GM21367 (cell line): Measurements from ENCODE around the gene ROR2.

Source experiments
- ATAC-seq: cut with Tn5 transposase; IDR thresholded peaks from one replicate; pipeline ENCODE4 v1.9.1; 2021; ENCODE audit not compliant: unreplicated experiment

ROR2 gene

DNA sequence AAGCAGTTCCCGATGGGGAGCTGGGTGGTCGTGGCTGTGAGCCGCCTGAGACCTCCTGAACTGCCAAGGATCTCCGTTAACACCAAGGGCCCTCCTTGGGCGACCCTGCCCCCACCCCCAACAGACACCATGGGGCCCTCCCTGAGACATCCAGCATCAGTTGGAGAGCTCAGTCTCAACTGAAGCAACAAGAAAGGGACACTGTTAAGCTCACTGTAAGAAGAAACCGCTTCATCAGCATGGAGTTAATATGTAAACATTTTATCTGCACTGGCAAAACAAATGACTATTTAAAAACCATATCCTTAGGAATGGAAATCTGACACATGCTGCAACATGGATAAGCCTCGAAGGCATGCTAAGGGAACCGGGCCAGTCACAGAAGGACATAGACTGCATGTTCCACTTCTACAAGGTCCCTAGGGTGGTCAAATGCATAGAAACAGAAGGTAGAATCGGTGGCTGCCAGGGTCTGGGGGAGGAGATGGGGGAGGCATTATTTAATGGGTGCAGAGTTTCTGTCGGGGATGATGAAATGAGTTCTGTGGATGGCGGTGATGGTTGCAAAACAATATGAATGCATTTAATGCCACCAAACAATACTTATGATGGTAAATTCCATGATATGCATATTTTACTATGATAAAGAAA lies 47.4 kb downstream of the ROR2 start:
- no peak for ATAC-seq

DNA sequence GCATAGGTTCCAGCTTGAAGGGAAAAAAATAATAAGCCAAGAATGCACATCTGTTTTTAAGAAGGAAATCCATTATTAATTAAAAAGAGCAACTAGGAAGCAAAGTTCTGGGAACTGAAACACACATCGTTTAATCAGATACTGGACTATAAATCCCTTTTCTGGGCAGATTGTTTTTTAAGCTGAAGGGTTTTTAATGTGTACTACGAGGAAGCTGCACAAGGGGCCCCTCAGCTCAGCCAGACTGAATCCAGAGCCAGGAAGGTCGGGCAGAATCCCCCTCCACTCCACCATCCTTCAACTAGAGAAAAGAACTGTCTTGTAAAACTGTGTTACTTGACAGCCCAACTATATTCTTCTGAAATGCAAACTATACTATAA lies 49.2 kb downstream of the ROR2 start:
- ATAC-seq: no peak

DNA sequence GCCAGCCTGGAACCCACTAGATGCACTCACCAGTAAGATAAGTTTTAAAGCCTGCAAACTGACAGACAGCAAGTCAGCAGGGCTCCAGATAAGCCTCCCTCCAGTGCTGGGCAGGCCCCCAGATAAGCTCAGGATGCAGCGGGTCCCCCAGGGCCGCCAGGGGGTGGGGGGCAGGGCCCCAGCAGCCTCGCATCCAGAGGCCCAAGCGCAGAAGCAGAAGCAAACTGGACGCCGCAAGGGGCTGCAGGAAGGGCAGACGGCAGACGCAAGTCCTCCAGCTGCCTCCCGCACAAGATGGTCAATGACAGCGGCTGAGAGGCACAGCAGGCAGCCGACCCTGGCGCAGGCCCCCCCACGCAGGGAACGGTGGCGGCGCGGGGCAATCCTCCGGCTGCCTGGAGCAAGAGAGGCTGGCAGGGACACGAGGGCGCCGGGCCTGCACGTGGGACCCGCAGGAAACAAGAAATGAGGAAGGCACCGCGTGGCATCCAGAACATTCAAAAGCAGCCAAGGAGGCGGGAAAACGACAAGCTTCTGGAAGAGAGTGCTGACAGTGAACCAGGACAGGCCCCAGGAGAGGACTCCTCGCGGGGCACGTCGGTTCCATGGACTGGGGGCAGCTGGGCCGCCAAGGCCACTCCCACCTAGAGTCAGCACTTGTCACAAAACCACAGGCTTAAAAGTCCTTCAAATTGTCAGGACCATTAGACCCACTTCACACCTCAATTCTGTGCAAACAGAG lies 49.8 kb downstream of the ROR2 start:
- ATAC-seq: no peak

DNA sequence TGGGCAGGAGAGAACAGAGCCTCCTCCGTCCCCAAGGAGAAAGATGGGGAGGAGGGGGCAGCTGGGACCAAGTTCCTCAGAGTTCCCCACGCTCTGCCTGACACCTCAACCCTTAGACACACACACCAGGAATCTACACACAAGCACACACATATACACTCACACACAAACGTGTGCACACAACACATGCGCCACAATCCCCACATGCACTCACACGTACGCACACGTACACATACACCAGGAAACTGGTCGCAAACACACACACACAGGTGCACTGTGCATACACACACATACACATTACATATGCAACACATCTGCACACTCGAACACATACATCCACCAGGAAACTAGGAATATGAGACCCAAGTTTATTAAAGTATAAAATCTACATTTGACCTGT lies 50.4 kb downstream of the ROR2 start:
- no peak for ATAC-seq

DNA sequence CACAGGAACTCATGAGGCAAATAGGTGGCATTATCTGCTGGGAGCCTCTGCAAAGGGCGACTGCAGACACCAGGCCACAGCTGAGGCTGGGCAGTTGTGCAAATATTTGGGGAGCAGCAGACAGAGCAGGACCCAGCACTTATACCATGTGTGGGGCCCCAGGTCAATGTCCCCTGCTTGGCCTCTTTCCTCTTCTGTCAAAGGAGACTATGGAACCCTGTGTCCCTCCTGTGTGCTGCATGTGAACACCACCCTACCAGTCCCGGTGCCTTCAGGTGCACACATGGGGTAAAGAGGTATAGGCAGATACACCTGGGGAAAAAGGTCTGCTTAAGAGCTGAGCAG lies 50.8 kb downstream of the ROR2 start:
- ATAC-seq: no peak

GRCh38 chr9:91898451-91899218 lies 51.4 kb downstream of the ROR2 start:
- ATAC-seq: no peak

GRCh38 chr9:91897201-91897600 lies 52.8 kb downstream of the ROR2 start:
- no peak for ATAC-seq

DNA sequence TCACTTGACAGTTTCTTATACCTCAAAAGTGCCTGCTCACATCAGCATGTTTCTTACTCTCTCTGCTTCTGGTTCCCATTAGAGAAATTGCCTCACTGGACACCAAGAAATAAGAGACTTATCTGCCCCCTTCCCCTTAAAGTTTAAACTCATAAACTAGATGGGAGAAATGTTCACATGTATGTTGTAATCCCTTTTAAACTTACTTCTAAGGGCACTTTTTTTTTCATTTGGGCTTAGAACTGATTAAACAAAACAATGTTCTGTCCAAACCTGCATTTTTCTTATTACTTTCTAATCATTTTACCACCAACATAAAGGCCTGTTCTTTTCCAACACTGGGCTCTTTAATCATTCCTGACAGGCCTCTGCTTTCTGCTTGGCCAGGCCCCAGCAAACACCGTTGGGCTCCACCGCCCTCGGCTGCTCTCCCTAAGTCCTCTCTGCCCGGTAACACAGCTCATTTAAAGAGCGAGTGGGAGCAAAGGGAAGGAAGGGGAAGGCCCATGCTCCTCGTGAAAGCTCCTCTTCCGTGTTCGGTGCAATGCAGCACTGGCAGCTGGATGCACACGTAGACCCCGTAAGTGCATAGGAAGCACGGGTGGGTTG lies 53.4 kb downstream of the ROR2 start:
- no peak for ATAC-seq

DNA sequence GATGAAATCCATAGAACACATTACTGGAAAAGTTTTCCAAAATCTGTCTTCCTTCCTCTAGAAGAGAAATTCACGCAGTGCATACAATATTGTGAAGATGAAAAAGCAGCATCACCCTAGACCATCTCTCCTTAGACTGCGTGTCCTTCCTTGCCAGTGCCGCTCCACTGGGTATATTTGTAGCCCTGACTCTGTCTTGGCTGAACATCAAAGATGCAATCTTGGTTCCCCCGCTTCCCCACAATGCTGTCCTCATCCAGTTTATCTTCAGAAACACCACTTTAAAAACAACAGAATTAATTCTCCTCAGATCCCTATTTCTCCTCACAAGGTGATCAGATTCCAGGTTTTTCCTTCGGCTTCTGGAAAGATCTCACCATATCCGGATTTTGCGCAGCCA lies 53.9 kb downstream of the ROR2 start:
- ATAC-seq: no peak

DNA sequence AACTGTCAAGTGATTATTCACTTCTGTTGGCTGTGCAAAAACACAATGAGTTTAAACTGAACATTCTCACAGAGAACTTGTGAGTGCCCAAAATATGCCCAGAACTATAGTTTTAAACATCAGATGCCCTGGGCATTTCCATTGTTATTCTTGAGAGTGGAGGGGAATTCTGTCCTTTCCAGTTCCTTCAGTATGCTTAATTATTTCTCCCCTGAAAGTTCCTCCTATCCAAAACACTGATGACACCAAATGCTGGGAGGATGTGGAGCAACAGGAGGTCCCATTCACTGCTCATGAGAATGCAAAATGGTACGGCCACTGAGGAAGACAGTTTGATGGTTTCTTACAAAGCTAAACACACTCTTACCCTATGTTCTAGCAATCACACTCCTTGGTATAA lies 55.5 kb downstream of the ROR2 start:
- ATAC-seq: no peak

GRCh38 chr9:91894023-91894422 lies 56.0 kb downstream of the ROR2 start:
- no peak for ATAC-seq

- ATAC-seq: no peak
Observed at GRCh38 chr9:91891915-91892314, 58.1 kb downstream of the ROR2 start.

DNA sequence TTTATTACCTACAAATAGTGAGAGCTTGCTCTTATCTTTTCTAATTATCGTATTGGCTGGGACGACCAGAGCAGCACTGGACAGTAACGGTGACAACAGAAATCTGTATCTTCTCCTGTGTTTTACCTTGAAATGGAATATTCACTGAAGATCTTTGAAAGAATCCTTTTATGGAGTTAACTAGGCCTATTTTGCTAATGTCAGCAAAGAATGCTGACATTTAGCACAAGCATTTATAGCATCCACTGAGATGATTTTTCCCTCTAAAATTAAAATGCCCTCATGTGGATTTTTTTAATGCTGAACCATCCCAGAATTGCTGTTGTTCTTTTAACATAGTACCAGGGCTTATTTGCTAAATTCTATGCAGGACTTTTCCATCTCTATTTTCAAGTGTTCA lies 59.4 kb downstream of the ROR2 start:
- no peak for ATAC-seq

DNA sequence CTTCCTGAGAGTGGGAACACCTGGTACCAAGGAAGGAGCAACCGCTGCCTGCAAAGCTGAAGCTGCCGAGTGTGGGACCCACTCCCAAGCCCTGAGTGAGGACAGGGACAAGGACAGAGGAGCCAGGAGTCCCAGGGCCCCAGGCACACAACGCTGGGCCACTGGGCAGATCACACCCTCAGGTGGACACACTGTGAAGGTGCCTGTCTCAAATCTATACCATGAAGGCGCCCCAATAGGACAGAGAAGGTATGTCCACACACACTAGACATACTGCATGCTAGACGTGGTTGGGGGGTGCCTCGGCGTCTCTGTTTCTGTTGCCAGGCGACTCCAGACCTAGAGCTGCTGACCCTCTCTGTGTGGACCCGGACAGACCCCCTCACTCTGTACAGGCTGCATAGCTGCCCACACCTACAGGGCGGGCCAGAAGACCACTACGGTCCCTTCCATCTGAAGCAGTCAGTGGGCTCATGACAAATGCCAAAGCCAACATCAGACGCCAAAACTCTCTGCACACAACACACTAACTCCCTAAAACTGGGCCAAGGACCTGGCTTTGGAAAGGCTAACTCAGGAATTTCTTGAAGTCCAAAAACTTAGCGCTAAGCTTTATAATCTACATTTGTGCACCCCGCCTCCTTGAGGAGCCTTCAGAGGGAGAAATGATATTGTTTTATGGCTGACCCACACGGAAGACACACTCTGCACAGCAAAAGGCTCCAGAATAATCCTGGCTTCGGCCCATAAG lies 60.7 kb downstream of the ROR2 start:
- ATAC-seq: no peak

DNA sequence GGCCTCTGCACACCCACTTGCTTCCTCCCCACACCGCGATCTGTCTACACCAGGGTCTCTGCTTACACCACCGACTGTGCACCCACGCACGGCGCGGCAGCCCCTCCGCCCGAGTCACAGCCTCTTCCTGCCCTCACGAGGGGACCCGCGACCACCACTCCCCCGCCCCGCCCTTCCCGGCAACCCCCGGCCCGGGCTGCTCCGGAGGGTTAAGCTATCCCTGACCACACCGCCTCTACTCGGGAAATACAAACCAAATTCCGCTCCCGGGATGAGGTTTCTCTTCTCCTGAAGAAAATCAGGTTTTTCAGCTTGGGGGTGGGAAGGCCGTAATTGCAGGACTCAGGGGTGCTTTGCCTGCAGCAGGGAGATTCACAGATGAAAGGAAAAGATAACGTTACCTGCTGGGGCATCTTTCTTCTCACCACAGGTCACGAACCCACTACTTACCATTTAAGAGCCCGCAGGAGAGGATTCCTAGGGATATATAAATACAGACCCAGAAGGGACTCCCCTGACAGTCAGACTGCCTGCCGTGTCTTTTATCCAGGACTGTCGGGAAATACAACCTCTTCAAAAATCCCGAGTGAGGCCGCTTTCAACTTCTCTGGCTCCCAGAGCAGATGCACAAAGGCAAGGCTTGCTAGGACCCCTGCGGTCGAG lies 63.5 kb downstream of the ROR2 start:
- ATAC-seq: no peak

DNA sequence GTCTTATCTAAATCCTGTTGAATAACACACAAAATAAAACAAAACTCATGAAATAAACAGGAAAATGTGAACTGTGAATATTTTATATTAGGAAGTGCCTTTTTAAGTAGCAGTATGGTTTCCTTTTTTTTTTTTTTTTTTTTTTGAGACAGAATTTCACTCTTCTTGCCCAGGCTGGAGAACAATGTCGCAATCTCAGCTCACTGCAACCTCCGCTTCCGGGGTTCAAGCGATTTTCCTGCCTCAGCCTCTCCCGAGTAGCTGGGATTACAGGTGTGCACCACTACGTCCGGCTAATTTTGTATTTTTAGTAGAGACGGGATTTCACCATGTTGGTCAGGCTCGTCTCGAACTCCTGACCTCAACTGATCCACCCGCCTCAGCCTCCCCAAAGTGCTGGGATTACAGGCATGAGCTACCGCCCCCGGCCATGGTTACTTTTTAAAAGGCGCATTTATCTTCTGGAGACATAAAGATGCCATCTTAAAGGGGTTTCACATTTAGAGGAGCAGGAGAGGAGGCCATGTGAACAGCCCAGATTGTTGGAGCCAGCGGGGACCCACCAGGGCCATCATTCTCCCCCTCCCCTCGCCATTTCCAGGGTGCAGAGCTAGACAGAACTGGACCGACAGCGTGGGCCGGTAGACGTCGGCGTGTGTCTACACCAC lies 64.1 kb downstream of the ROR2 start:
- no peak for ATAC-seq

- no peak for ATAC-seq
Observed at GRCh38 chr9:91884696-91885687, 65.0 kb downstream of the ROR2 start.

- no peak for ATAC-seq
Observed at GRCh38 chr9:91884153-91884552, 65.9 kb downstream of the ROR2 start.

GRCh38 chr9:91883503-91883902 lies 66.5 kb downstream of the ROR2 start:
- no peak for ATAC-seq
